A673 (cell line): ENCODE results near the gene PGA3. TPM values are rescaled to one million over a fixed set of nuclear protein-coding genes. Genes with fewer than 3 reads are reported as not detected.
"Not testable (repeated sequence)": the region's sequence is repeated elsewhere in the genome, so short reads cannot be mapped to it uniquely, and the experiment has no call there.

ENCODE experiments used
- BruUV-seq: library from RNA; stranded (reverse); fragments of 400-500 nt; replicated peaks from 2 replicates; lab custom pipeline; 2021; lab: Mats Ljungman, UMichigan
- CTCF ChIA-PET: fragments of 300-600 bp; sonication (Branson Sonifier 250); formaldehyde crosslinking; loops from one replicate; lab custom pipeline; 2022; ENCODE audit warnings: antibody characterized with exemption; lab: Charles Lee
- POLR2A ChIA-PET: fragments of 300-600 bp; sonication (Branson Sonifier 250); formaldehyde crosslinking; loops from one replicate; lab custom pipeline; 2022; ENCODE audit warnings: antibody characterized with exemption; ENCODE audit not compliant: low non-redundant PET; lab: Charles Lee
- DNase-seq: peaks from one replicate; pipeline ENCODE4 v3.0.0-alpha.2; 2015; ENCODE audit warnings: low spot score
- H3K27ac ChIP-seq: fragments of 200-600 bp; sonication (generic); 2 replicates; pipeline ENCODE4 v1.5.1; 2016; ENCODE audit warnings: mixed run types, low read depth, mild to moderate bottlenecking, mixed read lengths, antibody characterized with exemption, low read length; ENCODE audit not compliant: poor library complexity, severe bottlenecking
- H3K27me3 ChIP-seq: fragments of 200-600 bp; sonication (generic); replicated peaks from 2 replicates; pipeline ENCODE4 v1.6.1; 2017; ENCODE audit warnings: mixed run types, low read depth, mild to moderate bottlenecking, mixed read lengths, antibody characterized with exemption, low read length; ENCODE audit not compliant: insufficient read depth, poor library complexity
- H3K36me3 ChIP-seq: fragments of 200-600 bp; sonication (generic); 2 replicates; pipeline ENCODE4 v1.6.1; 2016; ENCODE audit warnings: mixed run types, mild to moderate bottlenecking, mixed read lengths, antibody characterized with exemption, low read length; ENCODE audit not compliant: insufficient read depth, poor library complexity, severe bottlenecking
- H3K4me1 ChIP-seq: fragments of 200-600 bp; sonication (generic); 2 replicates; pipeline ENCODE4 v1.6.1; 2017; ENCODE audit warnings: mixed run types, mild to moderate bottlenecking, mixed read lengths, antibody characterized with exemption, low read length; ENCODE audit not compliant: insufficient read depth, poor library complexity, severe bottlenecking
- H3K4me3 ChIP-seq: fragments of 200-600 bp; sonication (generic); 2 replicates; pipeline ENCODE4 v1.5.1; 2016; ENCODE audit warnings: low read depth, mixed run types, mild to moderate bottlenecking, mixed read lengths, low read length; ENCODE audit not compliant: poor library complexity, severe bottlenecking
- H3K9me3 ChIP-seq: fragments of 200-600 bp; sonication (generic); 2 replicates; pipeline ENCODE4 v1.6.1; 2016; ENCODE audit warnings: mixed run types, low read depth, mild to moderate bottlenecking, mixed read lengths, antibody characterized with exemption, low read length; ENCODE audit not compliant: poor library complexity, severe bottlenecking
- CTCF ChIP-seq: fragments of 300-800, 200-600 bp; sonication (generic); conservative IDR thresholded peaks from 2 replicates; pipeline ENCODE4 v1.5.1; 2017; ENCODE audit warnings: low read depth, mild to moderate bottlenecking, antibody characterized with exemption, low read length, moderate library complexity, mixed read lengths
- EZH2 ChIP-seq: fragments of 200-600 bp; sonication (generic); IDR thresholded peaks from 2 replicates; pipeline ENCODE4 v1.6.1; 2017; ENCODE audit warnings: borderline replicate concordance, low read depth, mild to moderate bottlenecking, mixed read lengths, antibody characterized with exemption, low read length; ENCODE audit not compliant: poor library complexity, severe bottlenecking
- intact Hi-C: fragments of 100-400 bp; cut with micrococcal nuclease; formaldehyde crosslinking; loops from one replicate; pipeline ENCODE4 v1.10.0; 2022; ENCODE audit not compliant: unreplicated experiment
- total RNA-seq: library from RNA; stranded (reverse); gene quantifications from 2 replicates; pipeline ENCODE4 v1.2.3, GENCODE V29; 2021

PGA3 gene
- total RNA-seq, 1 experiment from 2014 or later: not detected

GRCh38 chr11:61174273-61174672 lies 29.0 kb upstream of the PGA3 start:
- intact Hi-C loops: no loop called here

GRCh38 chr11:61174949-61175348 lies 28.4 kb upstream of the PGA3 start:
- H3K9me3 ChIP-seq: no peaks in the 10 kb centered on the region
- ChIA-PET POLR2A (no interaction called here), CTCF (no interaction called here)
- no peak overlapping the region for H3K27ac ChIP-seq
- DNase-seq: no peak
- H3K27me3 ChIP-seq: peaks cover 27% of the 10 kb centered on the region
- H3K4me1 ChIP-seq: no peaks in the 10 kb centered on the region
- intact Hi-C loops: no loop called here
- H3K36me3 ChIP-seq: no peaks in the 10 kb centered on the region
- no peak overlapping the region for H3K4me3 ChIP-seq
- TF ChIP-seq EZH2: no peak
- no peak for TF ChIP-seq CTCF
- no TSS peak for BruUV-seq

More at GRCh38 chr11:61174273-61174672, 29.0 kb upstream of the PGA3 start:
- POLR2A ChIA-PET: no interaction called here
- DNase-seq: no peak
- CTCF ChIA-PET: no interaction called here
- no TSS peak for BruUV-seq
- H3K27ac ChIP-seq: no peak overlapping the region
- no peaks in the 10 kb centered on the region for H3K36me3 ChIP-seq
- TF ChIP-seq CTCF: no peak
- TF ChIP-seq EZH2: no peak
- peaks cover 27% of the 10 kb centered on the region for H3K27me3 ChIP-seq
- no peak overlapping the region for H3K4me3 ChIP-seq
- no peaks in the 10 kb centered on the region for H3K9me3 ChIP-seq
- H3K4me1 ChIP-seq: no peaks in the 10 kb centered on the region

- intact Hi-C loops: no loop called here
- H3K4me1 ChIP-seq: no peaks in the 10 kb centered on the region
- H3K27me3 ChIP-seq: peaks cover 27% of the 10 kb centered on the region
- no peak for DNase-seq
- no peak overlapping the region for H3K4me3 ChIP-seq
- no peaks in the 10 kb centered on the region for H3K9me3 ChIP-seq
- POLR2A ChIA-PET: interaction anchor here (0.9 kb wide), 1 partner anchor 372 kb away, joined by 4 read pairs; no protein-coding TSS in a partner anchor
- TF ChIP-seq CTCF: no peak
- no peak for TF ChIP-seq EZH2
- CTCF ChIA-PET: interaction anchor here (1.2 kb wide), 1 partner anchor 345 kb away, joined by 3 read pairs; no protein-coding TSS in a partner anchor
- BruUV-seq: no TSS peak
- no peaks in the 10 kb centered on the region for H3K36me3 ChIP-seq
- no peak overlapping the region for H3K27ac ChIP-seq
These were observed 26.9 kb upstream of the PGA3 start for GRCh38 chr11:61176446-61176845.

GRCh38 chr11:61180205-61180604 lies 23.1 kb upstream of the PGA3 start:
- intact Hi-C loops, H3K36me3 ChIP-seq, POLR2A ChIA-PET, H3K4me3 ChIP-seq, BruUV-seq, CTCF ChIA-PET, DNase-seq, H3K4me1 ChIP-seq, H3K27ac ChIP-seq, H3K9me3 ChIP-seq: not testable (repeated sequence)
- H3K27me3 ChIP-seq: peaks cover 15% of the 10 kb centered on the region
